Measurements from ENCODE around the gene ARHGAP45. TPM values are rescaled to one million over a fixed set of nuclear protein-coding genes. Genes with fewer than 3 reads are reported as not detected.

Gene ARHGAP45
- total and polyA plus RNA-seq, 2 of the 8 experiments (the other 6 are each of a cell fraction or from before 2014, with no cell fraction given) = 31.4 to 41.8 TPM

DNA sequence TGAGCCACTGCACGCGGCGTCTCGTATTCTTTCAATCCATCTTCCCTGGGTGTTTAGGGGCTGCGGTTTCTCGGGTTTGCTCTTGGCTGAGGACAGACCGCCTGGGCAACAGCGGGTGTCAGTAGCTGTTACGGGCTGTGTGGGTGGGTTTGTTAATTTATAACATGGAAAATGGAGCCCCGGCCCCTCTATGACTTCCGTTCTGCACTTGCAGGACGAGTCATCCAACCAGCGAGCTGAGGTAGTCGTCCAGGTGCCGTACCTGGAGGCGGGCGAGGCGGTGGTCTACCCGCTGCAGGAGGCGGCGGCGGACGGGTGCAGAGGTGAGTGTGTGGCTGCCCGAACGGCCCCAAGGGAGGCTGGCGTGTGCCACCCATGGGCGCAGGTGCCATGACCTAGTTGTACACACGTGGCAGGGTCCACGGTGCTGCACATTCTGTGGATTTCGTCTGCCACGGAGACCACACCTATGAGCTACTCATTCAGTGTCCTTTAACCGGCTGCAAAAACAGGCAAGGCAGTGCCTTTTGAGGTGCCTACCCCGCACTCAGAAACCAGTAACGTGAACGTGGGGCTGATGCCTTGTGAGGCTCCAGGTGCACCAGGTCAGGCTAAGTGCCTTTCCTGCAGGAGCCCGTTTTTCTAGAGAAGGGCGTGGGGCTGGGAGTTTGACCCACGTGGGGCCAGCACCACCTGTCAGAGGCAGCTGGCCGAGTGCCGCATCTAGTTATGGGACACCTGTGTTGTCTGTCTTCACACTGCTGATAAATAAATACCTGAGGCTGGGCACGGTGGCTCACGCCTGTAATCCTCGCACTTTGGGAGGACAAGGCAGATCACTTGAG, 17.3 kb downstream of the ARHGAP45 start:
- Histone ChIP-seq H3K4me2 (ENCODE audit: insufficient read depth in 1 of 2, low read depth in 2 of 2, low read length in 2 of 2) (no peak overlapping the region), H3K4me3 (ENCODE audit: extremely low read depth in 1 of 4, insufficient read depth in 2 of 4, low read depth in 3 of 4, low read length in 4 of 4) (no peak overlapping the region), H3K56ac (replicated peaks; ENCODE audit: insufficient read length, low read depth, low read length) (no peak overlapping the region), H3K4ac (replicated peaks; ENCODE audit: insufficient read length, low read depth, low read length) (no peak overlapping the region), H4K8ac (ENCODE audit: extremely low read depth, insufficient read depth, low read length) (no peak overlapping the region), H3K27ac (ENCODE audit: low read depth, low read length) (no peak overlapping the region), H3K79me1 (ENCODE audit: low read depth, low read length) (no peaks in the 10 kb centered on the region; the same call in none of the 2 replicates), H3K14ac (ENCODE audit: insufficient read length) (no peak overlapping the region), H2BK15ac (ENCODE audit: low read length) (no peak overlapping the region), H4K20me1 (replicated peaks in 1 of 2; ENCODE audit: control insufficient read depth in 1 of 2, insufficient read depth in 2 of 2, low read length in 2 of 2) (peaks cover 2 to 22% of the 10 kb centered on the region in 2 experiments), H2BK5ac (ENCODE audit: low read depth, low read length) (no peak overlapping the region), H4K91ac (replicated peaks; ENCODE audit: insufficient read length, low read length) (no peak overlapping the region), H3K36me3 (ENCODE audit: control insufficient read depth in 2 of 4, insufficient read depth in 4 of 4, low read length in 3 of 4) (peaks cover 0 to 66% (median 20%) of the 10 kb centered on the region in 4 experiments; a peak in 5 of 8 replicates), H2AK5ac (ENCODE audit: low read depth, low read length) (no peak overlapping the region), H2BK20ac (ENCODE audit: low read length) (no peak overlapping the region), H3K23ac (ENCODE audit: insufficient read length) (no peak overlapping the region), H2BK120ac (replicated peaks; ENCODE audit: low read depth, low read length) (no peak overlapping the region), H3K9ac (replicated peaks in 1 of 4; ENCODE audit: extremely low read depth in 1 of 4, low read depth in 3 of 4, low read length in 3 of 4) (no peak overlapping the region), H3K79me2 (ENCODE audit: control insufficient read depth in 1 of 2, insufficient read depth in 2 of 2, low read length in 2 of 2) (no peaks in the 10 kb centered on the region), H2AFZ (ENCODE audit: low read length) (no peak overlapping the region), H3K23me2 (ENCODE audit: low read depth, low read length) (no peaks in the 10 kb centered on the region), H4K5ac (ENCODE audit: insufficient read length, low read depth, low read length) (no peak overlapping the region), H2BK12ac (ENCODE audit: low read depth, low read length) (no peak overlapping the region), H3K27me3 (replicated peaks in 1 of 4; ENCODE audit: control insufficient read depth in 3 of 4, extremely low read depth in 1 of 4, insufficient read depth in 3 of 4, low read length in 3 of 4) (no peaks in the 10 kb centered on the region), H3K9me3 (ENCODE audit: insufficient read depth in 2 of 2, low read depth in 1 of 2, low read length in 1 of 2) (no peaks in the 10 kb centered on the region), H3K4me1 (replicated peaks in 1 of 4; ENCODE audit: control insufficient read depth in 3 of 4, insufficient read depth in 4 of 4, low read length in 3 of 4) (peaks cover 0 to 7% (median 0%) of the 10 kb centered on the region in 4 experiments; a peak in 4 of 7 replicates), H3K18ac (ENCODE audit: extremely low read depth, low read length) (no peak overlapping the region)
- CTCF ChIA-PET (ENCODE audit: partially characterized antibody) = interaction anchor here (1.2 to 2.8 kb wide), 4 partner anchors 10 to 141 kb away, joined by 3 to 7 read pairs (median 6); no protein-coding TSS in a partner anchor
- no peak for DNase-seq (ENCODE audit: low read depth in 1 of 2, low spot score in 2 of 2)
- POLR2A ChIA-PET (ENCODE audit: partially characterized antibody) = interaction anchor here (0.6 to 10.3 kb wide), 18 partner anchors 10 to 185 kb away, joined by 3 to 116 read pairs (median 4); partner anchors contain the start of genes ARHGAP45, ATP5F1D, CNN2 and GPX4
- 94% methylated on average over 43 of the region's 43 CpGs; no CpG with 5 or more reads in 1 of the 2 experiments for WGBS, 2 experiments (ENCODE audit: extremely low coverage in 1 of 2, insufficient coverage in 1 of 2, insufficient read length in 1 of 2, insufficient replicate concordance in 2 of 2, low coverage in 1 of 2, low lambda C conversion rate in 2 of 2, missing lambda C conversion rate in 1 of 2)
- FAIRE-seq = no peak
- TF ChIP-seq TEAD4 (IDR thresholded peaks at IDR 0.05; ENCODE audit: low read depth, low read length) (no peak), RFX5 (IDR thresholded peaks at IDR 0.05; ENCODE audit: borderline replicate concordance, low read depth, low read length) (no peak), CREB1 (IDR thresholded peaks at IDR 0.05) (no peak), GABPA (IDR thresholded peaks at IDR 0.05; ENCODE audit: borderline replicate concordance, insufficient read depth, low read length) (no peak), USF2 (IDR thresholded peaks at IDR 0.05; ENCODE audit: low read length) (no peak), RNF2 (IDR thresholded peaks at IDR 0.05; ENCODE audit: borderline replicate concordance, low read depth, low read length, missing control alignments, poor library complexity, severe bottlenecking) (no peak), BACH1 (IDR thresholded peaks at IDR 0.05; ENCODE audit: low read length) (no peak)
